SHP77 treated with DMSO at 0.1 percent for 48 hours (cell line): Measurements from ENCODE around the gene TMEM178B.

Experiments
- DNase-seq: peaks from one replicate; lab custom pipeline; 2025; lab: John Stamatoyannopoulos, UW

TMEM178B gene

DNA sequence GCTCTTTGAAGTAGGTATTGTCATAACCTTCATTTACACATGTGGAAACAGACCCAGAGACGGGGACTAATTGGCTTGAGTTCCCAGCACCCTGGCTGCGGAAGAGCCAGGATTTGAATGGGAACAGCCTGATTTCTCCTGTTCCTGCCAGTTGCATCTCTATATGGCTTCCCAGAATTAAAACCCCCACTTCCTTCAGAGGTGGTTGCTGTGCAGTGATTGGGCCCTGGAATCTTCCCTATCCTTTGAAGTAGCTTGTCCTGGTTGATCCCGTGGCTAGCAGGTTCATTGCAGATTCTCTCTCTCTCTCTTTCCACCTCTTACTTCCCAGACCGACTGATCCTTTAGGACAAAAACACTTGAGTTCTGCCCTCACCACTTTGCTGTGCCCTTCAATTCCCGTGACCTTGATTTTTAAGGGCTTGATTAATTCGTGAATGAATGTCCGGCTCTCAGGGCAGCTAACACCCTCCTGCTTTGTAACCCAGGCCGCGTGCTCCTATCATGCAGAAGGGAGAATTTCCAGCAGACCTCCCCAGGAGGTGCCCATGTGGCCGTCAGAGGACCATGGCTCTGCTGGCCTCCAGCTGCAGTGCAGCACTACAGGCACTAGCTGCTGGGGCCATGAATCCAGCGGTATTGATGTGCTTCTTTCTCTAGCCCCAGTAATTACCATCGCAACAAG is 356.7 kb downstream of the TMEM178B start:
- DNase-seq: no peak

- DNase-seq: no peak
Measured at GRCh38 chr7:141431140-141431479, 357.2 kb downstream of the TMEM178B start.

GRCh38 chr7:141431711-141432110 is 357.8 kb downstream of the TMEM178B start:
- DNase-seq: no peak

DNA sequence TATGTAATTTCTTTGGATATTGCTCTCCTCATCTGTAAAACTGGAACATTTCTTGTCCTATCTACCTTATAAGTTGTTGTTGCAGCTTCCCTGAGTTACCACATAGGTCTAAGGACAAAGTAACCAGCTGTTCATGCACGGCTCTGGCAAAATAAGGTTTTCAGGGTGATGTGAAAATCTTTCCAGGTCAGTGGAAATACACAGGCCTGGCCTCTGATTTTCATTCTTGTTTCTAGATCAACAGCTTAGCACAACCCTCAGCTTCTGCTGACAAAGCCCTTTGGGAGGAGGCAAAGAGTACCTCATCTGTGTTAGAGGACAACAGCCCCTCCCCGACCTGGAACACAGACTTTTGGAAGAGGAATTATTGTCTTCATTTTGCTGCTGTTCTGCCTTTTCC is 359.8 kb downstream of the TMEM178B start:
- no peak for DNase-seq

- DNase-seq: no peak
Measured at GRCh38 chr7:141436139-141436538, 362.3 kb downstream of the TMEM178B start.

- no peak for DNase-seq
Measured at GRCh38 chr7:141436575-141437075, 362.8 kb downstream of the TMEM178B start.

DNA sequence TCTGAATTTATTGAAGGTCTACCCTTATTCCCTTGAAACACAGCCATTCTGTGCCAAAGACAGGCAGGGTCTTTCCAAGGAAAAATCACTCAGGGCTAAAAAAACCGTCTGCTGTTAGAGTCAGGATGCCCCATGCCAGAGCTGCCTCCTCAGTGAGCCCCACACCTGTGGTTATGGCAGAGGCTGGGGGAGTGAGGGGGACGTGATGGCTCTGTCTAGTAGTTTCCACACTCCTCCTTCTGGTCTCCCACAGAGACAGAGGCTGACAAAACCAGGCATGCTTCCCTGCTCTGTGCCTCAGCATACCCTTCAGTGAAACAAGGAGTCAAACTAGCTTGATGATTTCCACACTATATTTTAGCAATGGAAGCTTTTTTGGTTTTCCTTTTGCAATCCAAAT is 365.3 kb downstream of the TMEM178B start:
- no peak for DNase-seq

DNA sequence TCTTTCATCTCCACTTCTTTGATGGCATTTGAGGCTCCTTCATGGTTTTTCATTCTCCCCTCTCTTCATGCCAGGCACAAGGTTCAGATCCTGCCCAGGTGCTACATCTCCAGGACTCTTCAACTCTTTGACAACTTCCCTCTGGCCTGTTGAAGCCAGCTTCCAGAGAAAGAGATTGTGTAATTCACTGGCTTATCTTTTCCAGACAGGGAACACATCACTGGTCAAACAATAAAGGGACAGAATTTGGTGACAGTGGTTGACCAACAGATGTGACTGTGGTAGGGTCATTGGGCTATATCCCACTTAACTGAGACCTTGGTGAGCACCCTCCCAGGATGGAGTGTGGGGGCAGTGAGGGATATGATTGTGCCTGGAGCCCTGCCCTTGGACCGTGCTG is 365.9 kb downstream of the TMEM178B start:
- no peak for DNase-seq

DNA sequence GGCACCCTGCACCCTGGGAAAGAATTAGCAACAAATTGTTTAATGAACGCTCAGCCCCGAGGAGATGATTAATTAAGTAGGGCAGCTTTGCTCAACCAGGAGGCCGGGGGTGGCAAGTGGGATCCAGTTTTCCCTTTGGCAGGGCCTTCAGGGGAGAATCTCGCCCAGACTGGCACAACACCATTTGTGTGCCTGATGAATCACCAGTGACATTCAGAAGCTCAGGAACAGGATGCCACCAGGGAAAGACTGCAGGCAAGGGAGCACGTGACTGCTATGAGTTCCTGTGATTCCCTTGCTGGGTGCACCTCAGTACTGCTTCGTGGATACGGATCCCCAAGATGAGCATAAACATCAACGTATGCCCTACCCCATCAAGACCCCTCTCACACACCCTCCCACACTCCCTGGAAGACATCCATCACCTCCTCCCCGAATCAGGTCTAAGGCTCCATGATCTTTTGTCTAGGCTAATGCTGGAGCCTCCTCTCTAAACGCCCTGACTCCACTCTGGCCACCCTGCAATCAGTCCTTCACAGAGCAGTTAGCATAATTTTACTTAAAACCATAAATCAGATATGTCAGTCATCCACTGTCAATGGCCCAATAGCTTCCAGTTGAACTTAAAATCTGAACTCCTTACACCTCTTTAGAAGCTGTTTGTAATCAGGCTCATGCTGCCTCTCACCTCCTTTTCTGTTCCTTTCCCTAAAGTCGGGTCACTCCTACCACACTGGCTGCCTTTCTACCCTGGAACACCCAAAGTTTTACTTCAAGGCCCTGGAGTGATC is 368.2 kb downstream of the TMEM178B start:
- no peak for DNase-seq

DNA sequence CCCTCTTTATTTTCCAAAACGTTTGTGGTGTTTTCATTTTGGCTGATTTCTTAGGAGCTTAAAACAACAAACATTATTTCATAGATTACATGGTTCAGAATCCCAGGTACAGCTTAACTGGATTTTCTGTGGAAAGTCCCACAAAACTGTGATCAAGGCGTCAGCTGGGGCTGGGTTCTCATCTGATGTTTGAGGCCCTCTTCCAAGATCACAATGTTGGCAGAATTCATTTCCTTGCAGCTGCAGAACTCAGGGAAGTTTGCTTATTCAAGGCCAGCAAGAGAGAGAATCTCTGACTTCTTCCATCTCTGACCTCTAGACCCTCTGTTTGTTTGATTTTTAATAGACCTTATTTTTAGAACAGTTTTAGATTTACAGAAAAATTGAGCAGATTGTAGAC is 368.9 kb downstream of the TMEM178B start:
- DNase-seq: no peak

GRCh38 chr7:141444961-141445360 is 371.1 kb downstream of the TMEM178B start:
- DNase-seq: no peak

DNA sequence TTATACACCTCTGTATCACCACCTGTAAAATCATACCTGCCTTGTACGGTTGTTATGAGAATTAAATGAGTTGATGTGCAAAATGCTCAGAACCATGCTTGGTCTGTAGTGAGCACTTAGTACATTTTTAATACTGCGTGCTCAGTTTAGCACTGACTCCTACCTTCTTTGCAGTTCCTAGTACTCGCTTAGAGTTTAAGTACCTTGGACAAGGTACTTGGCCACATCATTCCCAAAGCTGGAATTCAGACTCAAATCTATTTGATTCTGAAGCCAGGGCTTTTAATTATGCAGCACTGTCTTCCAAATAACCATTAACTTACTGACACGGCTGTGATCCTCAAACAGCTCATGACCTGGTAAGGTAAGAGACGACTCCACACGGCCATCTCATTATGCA is 377.4 kb downstream of the TMEM178B start:
- no peak for DNase-seq

- no peak for DNase-seq
Measured at GRCh38 chr7:141452911-141453310, 379.0 kb downstream of the TMEM178B start.

DNA sequence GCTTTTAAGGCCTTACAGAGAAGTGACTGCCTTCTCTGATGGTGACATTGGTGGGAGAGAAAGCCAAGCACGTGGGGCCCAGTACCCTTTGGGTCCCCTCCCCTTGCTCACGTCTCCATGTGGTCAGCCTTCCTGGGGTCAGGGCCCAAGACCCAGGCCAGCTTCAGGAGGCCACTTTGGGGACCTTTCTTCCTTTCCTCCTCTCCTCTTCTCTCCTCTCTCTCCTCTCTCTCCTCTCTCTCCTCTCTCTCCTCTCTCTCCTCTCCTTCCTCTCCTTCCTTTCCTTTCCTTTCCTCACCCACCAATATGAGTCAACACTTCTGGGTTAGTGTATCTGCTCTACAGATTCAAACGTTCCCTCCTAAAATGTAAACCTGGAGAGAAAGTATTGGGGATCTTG is 380.5 kb downstream of the TMEM178B start:
- no peak for DNase-seq

GRCh38 chr7:141455723-141456122 is 381.9 kb downstream of the TMEM178B start:
- no peak for DNase-seq

DNA sequence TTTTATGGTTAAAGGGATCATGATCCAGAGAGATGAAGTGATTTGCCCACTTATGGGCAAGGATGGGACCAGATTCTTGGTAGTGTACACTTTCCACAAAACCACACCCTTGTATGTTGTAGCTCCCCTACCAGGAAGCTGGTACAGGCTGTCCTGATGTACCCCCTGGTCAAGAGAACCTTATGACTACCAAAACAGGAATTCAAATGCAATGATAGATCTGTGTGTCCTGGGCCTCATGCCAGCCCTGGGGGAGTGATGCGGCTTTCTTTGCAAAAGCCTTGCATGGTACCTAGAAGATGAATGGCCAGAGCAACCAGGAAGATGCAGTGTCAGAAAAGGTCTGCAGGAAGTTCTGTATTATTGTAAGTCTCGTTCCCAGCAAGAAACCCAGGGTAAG is 382.4 kb downstream of the TMEM178B start:
- no peak for DNase-seq

- DNase-seq: no peak
Measured at GRCh38 chr7:141456711-141457110, 382.8 kb downstream of the TMEM178B start.

DNA sequence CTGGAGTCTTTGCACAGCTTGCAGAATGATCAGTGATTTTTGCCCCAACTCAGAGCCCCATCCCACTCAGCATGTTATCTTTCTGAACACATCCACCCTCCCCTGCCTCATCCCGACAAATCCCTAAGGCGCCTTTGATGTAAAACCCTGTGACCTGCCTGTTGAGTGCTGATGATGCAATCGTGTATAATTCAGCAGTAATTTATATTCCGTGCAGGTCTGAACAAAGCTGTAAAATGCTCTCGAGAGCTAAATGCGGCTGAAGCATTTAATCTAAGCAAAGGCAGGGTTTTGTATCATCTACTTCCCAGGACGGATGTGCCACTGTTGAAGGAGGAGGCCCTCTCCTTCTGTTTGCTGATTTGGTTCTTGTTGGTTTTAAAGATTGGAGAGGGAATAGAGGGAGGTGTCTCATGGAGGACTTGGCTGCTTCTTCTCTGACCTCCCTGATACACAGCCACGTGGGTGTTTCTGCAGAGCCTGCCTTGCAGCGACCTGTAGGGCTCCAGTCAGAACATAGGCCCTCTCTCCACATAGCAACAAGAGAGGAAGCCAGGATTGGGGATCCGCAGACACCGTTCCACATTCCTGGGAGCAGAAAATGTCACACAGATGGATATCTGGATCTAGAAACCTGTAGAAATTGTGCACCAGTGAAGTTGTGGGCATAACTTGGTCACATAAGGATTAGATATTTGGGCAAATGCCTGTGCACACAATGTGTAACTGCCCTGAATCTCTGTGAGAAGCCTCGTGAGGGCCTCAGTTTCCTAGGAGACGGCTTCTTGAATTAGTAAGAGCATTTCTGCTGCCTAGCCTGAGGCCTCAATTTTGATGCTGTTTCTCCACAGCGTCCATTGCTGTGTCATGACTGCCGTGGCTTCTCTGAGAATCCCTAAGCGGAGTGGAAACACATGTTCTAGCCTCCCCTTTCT is 387.2 kb downstream of the TMEM178B start:
- DNase-seq: no peak

DNA sequence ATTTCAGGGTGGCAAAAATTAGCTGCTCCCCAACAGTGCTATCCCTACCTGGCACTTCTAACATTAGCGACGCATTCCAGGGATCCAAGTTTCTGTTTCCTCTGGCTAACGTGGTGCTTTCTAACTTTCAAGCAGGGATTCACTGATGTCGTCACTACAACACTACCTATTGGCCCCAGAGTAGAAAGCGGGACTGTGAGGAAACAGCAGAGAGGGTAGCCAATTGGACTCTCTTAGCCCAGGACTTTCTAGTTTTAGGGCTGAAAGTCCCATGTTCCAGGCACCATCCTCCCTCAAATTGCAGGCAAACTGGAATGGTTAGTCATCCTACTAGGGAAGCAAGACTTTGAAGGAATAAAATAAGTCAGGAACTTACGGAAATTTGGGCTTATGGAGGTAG is 388.1 kb downstream of the TMEM178B start:
- DNase-seq: no peak

DNA sequence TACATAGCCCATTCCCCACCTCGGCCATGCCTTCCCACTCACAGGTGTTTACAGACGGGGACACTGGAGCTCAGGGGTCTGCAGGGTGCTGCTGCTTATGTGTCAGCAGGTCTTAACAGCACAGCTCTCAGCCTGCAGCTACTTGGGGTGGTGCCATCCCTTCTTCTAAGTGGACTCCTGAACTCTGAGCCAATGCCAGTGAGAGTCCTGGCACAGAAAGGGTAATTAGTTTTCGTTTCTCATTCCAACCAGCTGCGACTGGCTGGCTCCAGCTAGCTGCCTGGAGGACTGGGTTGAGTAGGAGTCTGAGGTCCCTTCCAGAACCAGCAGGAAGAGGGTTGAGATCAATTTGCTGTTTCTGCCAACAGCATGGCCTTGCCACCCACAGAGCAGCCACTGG is 389.1 kb downstream of the TMEM178B start:
- DNase-seq: no peak

- no peak for DNase-seq
Measured at GRCh38 chr7:141463986-141464385, 390.1 kb downstream of the TMEM178B start.

DNA sequence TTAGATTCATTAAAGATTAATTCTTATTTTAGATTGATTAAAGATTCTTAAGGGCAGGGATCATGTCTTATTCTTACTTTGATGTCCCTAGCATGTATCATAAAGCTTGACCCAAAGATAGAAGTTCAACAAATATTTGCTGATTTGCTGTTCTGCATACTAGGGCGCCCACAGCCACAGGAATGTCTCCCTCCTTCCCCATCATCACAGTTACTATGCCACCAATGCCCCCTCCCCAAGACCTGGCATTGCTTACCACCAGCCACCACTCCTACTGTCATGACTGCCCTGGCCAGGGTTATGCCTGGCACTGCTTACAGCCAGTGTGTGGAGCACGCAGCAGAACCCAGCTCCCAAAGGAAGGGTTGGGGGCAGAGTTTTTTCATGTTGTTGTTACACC is 390.7 kb downstream of the TMEM178B start:
- no peak for DNase-seq
